ENCODE data around the gene SLC25A10.

The SLC25A10 gene

GRCh38 chr17:81701288-81702071 lies 10.6 kb upstream of the SLC25A10 start (continued):
- TF ChIP-seq KLF9 (tag by site-specific recombination; IDR thresholded peaks at IDR 0.05; ENCODE audit: low read depth) (0 out of 2 replicates have a peak, but pooled peaks have one; percentile 24), ZNF560 (tag by site-specific recombination; IDR thresholded peaks at IDR 0.05; ENCODE audit: borderline replicate concordance) (no peak), ZNF416 (tag by site-specific recombination; IDR thresholded peaks at IDR 0.05) (no peak), ZNF843 (tag by site-specific recombination; IDR thresholded peaks at IDR 0.05) (no peak), ZNF140 (tag by site-specific recombination; IDR thresholded peaks at IDR 0.05) (no peak), ZFHX2 (tag by site-specific recombination; conservative IDR thresholded peaks at IDR 0.05) (no peak), SCRT2 (tag by site-specific recombination; IDR thresholded peaks at IDR 0.05) (peak; percentile 38), ZNF274 (IDR thresholded peaks at IDR 0.05; ENCODE audit: low read length) (no peak), ZNF274 (tag by site-specific recombination; IDR thresholded peaks at IDR 0.05; ENCODE audit: borderline replicate concordance) (no peak), INSM2 (tag by site-specific recombination; IDR thresholded peaks at IDR 0.05) (no peak; the same call in 1 of the 2 replicates), ZEB2 (tag by site-specific recombination; IDR thresholded peaks at IDR 0.05) (no peak; the same call in 1 of the 2 replicates), ZNF561 (tag by site-specific recombination; IDR thresholded peaks at IDR 0.05; ENCODE audit: borderline replicate concordance) (peak; percentile 36; the same call in 1 of the 2 replicates), ZNF398 (tag by site-specific recombination; IDR thresholded peaks at IDR 0.05) (no peak), ZNF112 (tag by site-specific recombination; IDR thresholded peaks at IDR 0.05) (no peak), ZNF701 (tag by site-specific recombination; IDR thresholded peaks at IDR 0.05) (no peak), ZNF19 (tag by site-specific recombination; IDR thresholded peaks at IDR 0.05; ENCODE audit: low read depth) (no peak), ZNF639 (tag by site-specific recombination; IDR thresholded peaks at IDR 0.05) (no peak), ZNF792 (tag by site-specific recombination; IDR thresholded peaks at IDR 0.05) (no peak), CTCF (tag by site-specific recombination; IDR thresholded peaks at IDR 0.05) (peak; percentile 90), ZNF521 (tag by site-specific recombination; IDR thresholded peaks at IDR 0.05) (no peak), ZNF146 (tag by site-specific recombination; IDR thresholded peaks at IDR 0.05) (no peak), ZFP37 (tag by site-specific recombination; IDR thresholded peaks at IDR 0.05) (0 out of 2 replicates have a peak, but pooled peaks have one; percentile 35), ZNF221 (tag by site-specific recombination; IDR thresholded peaks at IDR 0.05; ENCODE audit: borderline replicate concordance) (no peak), ZNF645 (tag by site-specific recombination; IDR thresholded peaks at IDR 0.05) (peak; percentile 35; the same call in 1 of the 2 replicates), ZNF2 (tag by site-specific recombination; IDR thresholded peaks at IDR 0.05) (0 out of 2 replicates have a peak, but pooled peaks have one; percentile 10), ZNF747 (tag by site-specific recombination; IDR thresholded peaks at IDR 0.05) (no peak), ZNF530 (tag by site-specific recombination; IDR thresholded peaks at IDR 0.05; ENCODE audit: low read depth) (no peak), ZNF175 (tag by site-specific recombination; IDR thresholded peaks at IDR 0.05) (no peak), ZBTB21 (tag by site-specific recombination; IDR thresholded peaks at IDR 0.05) (no peak), ZBTB48 (tag by site-specific recombination; IDR thresholded peaks at IDR 0.05) (peak; percentile 46; the same call in 1 of the 2 replicates), ZNF777 (tag by site-specific recombination; IDR thresholded peaks at IDR 0.05; ENCODE audit: borderline replicate concordance) (no peak), SALL2 (tag by site-specific recombination; IDR thresholded peaks at IDR 0.05; ENCODE audit: borderline replicate concordance) (no peak), EGR2 (tag by site-specific recombination; IDR thresholded peaks at IDR 0.05; ENCODE audit: low read depth) (no peak), ZSCAN30 (tag by site-specific recombination; IDR thresholded peaks at IDR 0.05) (peak; percentile 66; the same call in 1 of the 2 replicates)
